ENCODE measurements around the gene SRMS.
"Not testable (repeated sequence)": the region's sequence is repeated elsewhere in the genome, so short reads cannot be mapped to it uniquely, and the experiment has no call there.

GRCh38 chr20:63514520-63514919, 33.0 kb downstream of the SRMS start:
- not testable (repeated sequence) for TF ChIP-seq CTCF (conservative IDR thresholded peaks at IDR 0.05; ENCODE audit: low read depth, low read length); EZH2phosphoT487 (IDR thresholded peaks at IDR 0.05; ENCODE audit: borderline replicate concordance, low read length); EZH2 (IDR thresholded peaks at IDR 0.05; ENCODE audit: low read length, unreplicated experiment)

All from PC-3 (cell line).